ENCODE measurements around the gene PTGES3L.
"Not testable (repeated sequence)": the region's sequence is repeated elsewhere in the genome, so short reads cannot be mapped to it uniquely, and the experiment has no call there.

Gene PTGES3L

DNA sequence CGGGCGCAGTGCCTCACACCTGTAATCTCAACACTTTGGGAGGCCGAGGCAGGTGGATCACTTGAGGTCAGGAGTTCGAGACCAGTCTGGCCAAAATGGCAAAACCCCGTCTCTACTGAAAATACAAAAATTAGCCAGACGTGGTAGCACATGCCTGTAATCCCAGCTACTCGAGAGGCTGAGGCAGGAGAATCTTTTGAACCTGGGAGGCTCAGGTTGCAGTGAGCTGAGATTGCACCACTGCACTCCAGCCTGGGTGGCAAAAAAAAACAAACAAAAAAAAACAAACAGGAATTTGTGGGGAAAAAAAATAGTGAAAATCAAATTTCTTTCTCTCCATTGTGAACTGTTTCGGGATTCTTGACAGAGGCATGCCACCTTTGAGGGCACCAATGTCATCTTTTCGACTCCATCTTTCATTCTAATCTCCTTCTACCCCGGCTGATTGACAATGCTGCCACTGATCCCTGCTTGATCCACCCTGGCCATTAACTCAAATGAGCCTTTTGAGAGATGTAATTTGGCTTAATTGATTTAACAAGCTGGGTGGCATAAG lies 60.3 kb downstream of the PTGES3L start:
- DNase-seq (ENCODE audit: low read depth in 2 of 2), result not testable (repeated sequence)

- DNase-seq (ENCODE audit: low read depth in 2 of 2), result no peak
Observed at GRCh38 chr17:42918902-42919521, 60.9 kb downstream of the PTGES3L start.
